ENCODE results near the gene ZNF536. TPM values are rescaled to one million over a fixed set of nuclear protein-coding genes. Genes with fewer than 3 reads are reported as not detected.
"Not testable (repeated sequence)": the region's sequence is repeated elsewhere in the genome, so short reads cannot be mapped to it uniquely, and the experiment has no call there.

Gene ZNF536
- total RNA-seq, 2 donors from 2014 or later: 0.79 to 2.5 TPM

- ATAC-seq: no peak
- DNase-seq: no peak
- intact Hi-C loops (cut with DNase I, micrococcal nuclease): no loop called here
Observed at GRCh38 chr19:30430206-30430734, 58.1 kb downstream of the ZNF536 start.

- no peak for DNase-seq
- intact Hi-C loops (cut with DNase I, micrococcal nuclease): no loop called here
- ATAC-seq: no peak
Observed at GRCh38 chr19:30431591-30431990, 59.4 kb downstream of the ZNF536 start.

- DNase-seq: no peak
- intact Hi-C loops (cut with DNase I, micrococcal nuclease): no loop called here
- ATAC-seq: no peak
Observed at GRCh38 chr19:30434797-30435594, 62.8 kb downstream of the ZNF536 start.

GRCh38 chr19:30437869-30438268 lies 65.7 kb downstream of the ZNF536 start:
- intact Hi-C loops (cut with DNase I, micrococcal nuclease): no loop called here

GRCh38 chr19:30439310-30439709 lies 67.1 kb downstream of the ZNF536 start:
- intact Hi-C loops (cut with DNase I, micrococcal nuclease): no loop called here
- ATAC-seq (no peak), DNase-seq (no peak)

More at GRCh38 chr19:30437869-30438268, 65.7 kb downstream of the ZNF536 start:
- no peak for DNase-seq
- ATAC-seq: no peak

- DNase-seq (no peak), ATAC-seq (no peak)
- intact Hi-C loops (cut with DNase I, micrococcal nuclease): no loop called here
Observed at GRCh38 chr19:30441011-30441410, 68.8 kb downstream of the ZNF536 start.

GRCh38 chr19:30442674-30443073 lies 70.5 kb downstream of the ZNF536 start:
- DNase-seq (no peak), ATAC-seq (no peak)
- intact Hi-C loops (cut with DNase I, micrococcal nuclease): no loop called here

- intact Hi-C loops (cut with DNase I, micrococcal nuclease): no loop called here
- DNase-seq (no peak), ATAC-seq (no peak)
Observed at GRCh38 chr19:30443531-30444252, 71.5 kb downstream of the ZNF536 start.

- no peak for ATAC-seq
Observed at GRCh38 chr19:30444253-30444671, 72.1 kb downstream of the ZNF536 start.

GRCh38 chr19:30444686-30445232 lies 72.6 kb downstream of the ZNF536 start:
- ATAC-seq (no peak), DNase-seq (no peak)
- intact Hi-C loops (cut with DNase I, micrococcal nuclease): no loop called here

More at GRCh38 chr19:30444253-30444671, 72.1 kb downstream of the ZNF536 start:
- no peak for DNase-seq
- intact Hi-C loops (cut with DNase I, micrococcal nuclease): no loop called here

- ATAC-seq: no peak
- intact Hi-C loops (cut with DNase I, micrococcal nuclease): no loop called here
- DNase-seq: no peak
Observed at GRCh38 chr19:30445385-30445784, 73.2 kb downstream of the ZNF536 start.

GRCh38 chr19:30446120-30446519 lies 73.9 kb downstream of the ZNF536 start:
- ATAC-seq; DNase-seq; intact Hi-C loops (cut with DNase I, micrococcal nuclease): not testable (repeated sequence)

GRCh38 chr19:30446850-30447552 lies 74.8 kb downstream of the ZNF536 start:
- DNase-seq: no peak
- no peak for ATAC-seq
- intact Hi-C loops (cut with DNase I, micrococcal nuclease): no loop called here

- no peak for ATAC-seq
- no peak for DNase-seq
- intact Hi-C loops (cut with DNase I, micrococcal nuclease): no loop called here
Observed at GRCh38 chr19:30447553-30447870, 75.3 kb downstream of the ZNF536 start.

GRCh38 chr19:30448386-30449077 lies 76.3 kb downstream of the ZNF536 start:
- intact Hi-C loops (cut with DNase I, micrococcal nuclease): no loop called here
- DNase-seq: no peak
- no peak for ATAC-seq

GRCh38 chr19:30449078-30449590 lies 77.0 kb downstream of the ZNF536 start:
- DNase-seq: no peak
- intact Hi-C loops (cut with DNase I, micrococcal nuclease): no loop called here
- ATAC-seq: no peak

- ATAC-seq: no peak
- intact Hi-C loops (cut with DNase I, micrococcal nuclease): no loop called here
- no peak for DNase-seq
Observed at GRCh38 chr19:30449673-30450072, 77.5 kb downstream of the ZNF536 start.

GRCh38 chr19:30450100-30450499 lies 77.9 kb downstream of the ZNF536 start:
- DNase-seq: no peak
- no peak for ATAC-seq

More at GRCh38 chr19:30450100-30450499, 77.9 kb downstream of the ZNF536 start:
- intact Hi-C loops (cut with DNase I, micrococcal nuclease): no loop called here

All from left colon (tissue), 2 donors.